Vagina (tissue), 2 donors: Measurements from ENCODE around the gene TMEM219. TPM values are rescaled to one million over a fixed set of nuclear protein-coding genes. Genes with fewer than 3 reads are reported as not detected.

Source experiments
- DNase-seq, 2 donors: peaks; one replicate each; pipeline ENCODE4 v3.0.0-alpha.2; 2017; ENCODE audit errors: extremely low spot score in 2 of 2
- H3K27ac ChIP-seq: fragments of 200-600 bp; sonication (generic); one replicate; pipeline ENCODE4 v1.5.1; 2019
- H3K27me3 ChIP-seq: fragments of 200-600 bp; sonication (generic); one replicate; pipeline ENCODE4 v1.5.1; 2019
- H3K36me3 ChIP-seq, 2 donors: fragments of 200-600 bp; sonication (generic); one replicate each; pipeline ENCODE4 v1.5.1; 2017 to 2019
- H3K4me1 ChIP-seq: fragments of 200-600 bp; sonication (generic); one replicate; pipeline ENCODE4 v1.5.1; 2019
- H3K4me3 ChIP-seq, 2 donors: fragments of 200-600 bp; sonication (generic); 1 replicate in 1 of 2; 2 replicates in 1 of 2; pipeline ENCODE4 v1.5.1; 2016 to 2019
- H3K9me3 ChIP-seq: fragments of 200-600 bp; sonication (generic); one replicate; pipeline ENCODE4 v1.5.1; 2019
- POLR2A ChIP-seq, 2 donors: fragments of 450-650 bp; IDR thresholded peaks; one replicate each; pipeline ENCODE4 v1.6.1; 2017; ENCODE audit warnings: antibody characterized with exemption in 2 of 2, mild to moderate bottlenecking in 2 of 2, moderate library complexity in 2 of 2
- POLR2AphosphoS5 ChIP-seq, 2 donors: sonication (generic); formaldehyde crosslinking; IDR thresholded peaks; one replicate each; pipeline ENCODE4 v1.9.0; 2017; ENCODE audit warnings: antibody characterized with exemption in 2 of 2, mild to moderate bottlenecking in 2 of 2, low read depth in 1 of 2; ENCODE audit not compliant: insufficient read depth in 1 of 2
- intact Hi-C: fragments of 100-400 bp; cut with DNase I; formaldehyde crosslinking; loops from one replicate; pipeline ENCODE4 v1.15.1; 2023
- total RNA-seq: library from RNA; depleted of rRNA; stranded (reverse); fragments of >200 nt; gene quantifications from one replicate; pipeline ENCODE4 v1.2.3, GENCODE V29; 2016
- TF ChIP-seq, protein P1 (sequence below), 3 experiments: fragments of 450-650 bp in 2 of 3; fragments of 200-600 bp in 1 of 3; sonication (generic) in 1 of 3; IDR thresholded peaks; one replicate each; pipeline ENCODE4 v1.5.1; 2017 to 2019; ENCODE audit warnings: antibody characterized with exemption in 3 of 3, mild to moderate bottlenecking in 2 of 3, moderate library complexity in 2 of 3

Gene TMEM219
- total RNA-seq, 1 donor from 2014 or later: 85.7 TPM

DNA sequence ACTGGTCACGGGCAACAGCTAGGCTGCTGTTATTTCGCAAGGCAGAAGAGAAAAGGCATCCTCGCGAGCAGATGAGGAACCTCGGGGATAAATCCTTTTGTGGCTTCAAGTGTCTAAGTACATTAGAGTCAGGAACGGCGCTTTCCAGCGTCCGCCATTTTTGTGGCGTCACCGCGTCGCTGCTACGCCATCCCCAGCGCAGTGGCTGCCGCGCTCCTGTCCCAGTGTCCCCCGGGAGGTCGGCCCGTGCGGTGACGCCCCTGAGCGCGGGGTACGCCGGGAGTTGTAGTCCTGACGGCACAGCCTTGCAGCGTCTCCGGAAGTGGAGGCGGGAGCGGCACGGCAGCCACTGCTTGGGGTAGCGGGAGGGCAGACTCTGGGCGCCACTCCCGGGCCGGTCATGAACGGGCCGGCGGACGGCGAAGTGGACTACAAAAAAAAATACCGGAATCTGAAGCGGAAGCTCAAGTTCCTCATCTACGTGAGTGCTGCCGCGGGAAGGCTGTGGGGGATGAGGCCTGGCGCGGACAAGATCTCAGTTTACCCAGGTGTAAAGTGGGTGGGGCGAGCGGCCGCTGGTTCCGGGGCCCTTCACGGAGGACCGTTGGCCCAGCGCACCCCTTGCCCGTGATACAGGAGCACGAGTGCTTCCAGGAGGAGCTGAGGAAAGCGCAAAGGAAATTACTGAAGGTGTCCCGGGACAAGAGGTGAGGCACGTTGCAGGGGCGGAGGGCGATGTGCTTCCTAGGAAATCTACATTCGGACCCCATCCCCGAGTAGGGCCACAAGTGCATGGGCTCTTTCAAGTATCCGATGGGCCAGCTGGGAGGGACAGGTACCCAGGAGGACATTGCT lies 34.3 kb downstream of the TMEM219 start, which contains the start of gene INO80E:
INO80E (plus strand) TSS at position 331 of the 855 bp plus-strand sequence; CDS start at position 401, 70 bp downstream.
- Histone ChIP-seq H3K4me1 (peaks cover 24% of the 10 kb centered on the region), H3K36me3 (peaks cover 0 to 29% of the 10 kb centered on the region in 2 donors), H3K4me3 (peak within 1 kb of the TSS; percentile 79 to 91), H3K9me3 (no peaks in the 10 kb centered on the region), H3K27me3 (no peaks in the 10 kb centered on the region), H3K27ac (peak within 1 kb of the TSS; percentile 89)
- no peak for TF ChIP-seq POLR2A (IDR thresholded peaks at IDR 0.05)
- TF ChIP-seq POLR2AphosphoS5 (IDR thresholded peaks at IDR 0.05; ENCODE audit: insufficient read depth in 1 of 2, low read depth in 1 of 2): peak; percentile 86 to 94
- TF ChIP-seq, protein P1, sequence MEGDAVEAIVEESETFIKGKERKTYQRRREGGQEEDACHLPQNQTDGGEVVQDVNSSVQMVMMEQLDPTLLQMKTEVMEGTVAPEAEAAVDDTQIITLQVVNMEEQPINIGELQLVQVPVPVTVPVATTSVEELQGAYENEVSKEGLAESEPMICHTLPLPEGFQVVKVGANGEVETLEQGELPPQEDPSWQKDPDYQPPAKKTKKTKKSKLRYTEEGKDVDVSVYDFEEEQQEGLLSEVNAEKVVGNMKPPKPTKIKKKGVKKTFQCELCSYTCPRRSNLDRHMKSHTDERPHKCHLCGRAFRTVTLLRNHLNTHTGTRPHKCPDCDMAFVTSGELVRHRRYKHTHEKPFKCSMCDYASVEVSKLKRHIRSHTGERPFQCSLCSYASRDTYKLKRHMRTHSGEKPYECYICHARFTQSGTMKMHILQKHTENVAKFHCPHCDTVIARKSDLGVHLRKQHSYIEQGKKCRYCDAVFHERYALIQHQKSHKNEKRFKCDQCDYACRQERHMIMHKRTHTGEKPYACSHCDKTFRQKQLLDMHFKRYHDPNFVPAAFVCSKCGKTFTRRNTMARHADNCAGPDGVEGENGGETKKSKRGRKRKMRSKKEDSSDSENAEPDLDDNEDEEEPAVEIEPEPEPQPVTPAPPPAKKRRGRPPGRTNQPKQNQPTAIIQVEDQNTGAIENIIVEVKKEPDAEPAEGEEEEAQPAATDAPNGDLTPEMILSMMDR (IDR thresholded peaks at IDR 0.05): no peak
- peak in 1 of 2 donors; percentile 96 for DNase-seq
- intact Hi-C loops: loop anchor here (2.0 to 5.0 kb wide), 2 partner anchors 21 to 184 kb away; partner anchors contain the start of gene PRRT2

DNA sequence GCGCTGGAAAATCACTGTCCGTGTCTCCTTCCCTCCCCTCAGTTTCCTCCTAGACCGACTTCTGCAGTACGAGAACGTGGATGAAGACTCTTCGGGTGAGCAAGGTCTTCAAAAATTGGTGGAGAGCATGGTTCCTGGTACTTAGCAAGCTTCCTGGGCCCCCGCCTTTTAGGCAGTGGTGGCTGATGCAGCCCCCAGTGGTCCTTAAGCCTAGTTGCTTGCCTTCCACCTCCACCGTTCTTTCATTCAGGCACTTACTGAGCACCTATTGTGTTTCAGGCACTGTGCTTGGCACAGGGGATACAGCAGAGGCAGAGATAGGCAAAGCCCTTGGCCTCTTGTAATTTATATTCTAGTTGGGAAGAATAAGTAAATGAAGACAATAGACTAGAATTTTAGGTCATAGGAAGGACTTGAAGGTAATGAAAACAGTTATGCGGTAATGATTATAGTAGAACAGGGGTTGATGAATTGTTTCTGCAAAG lies 34.9 kb downstream of the TMEM219 start:
- Histone ChIP-seq H3K4me1 (peaks cover 24% of the 10 kb centered on the region), H3K9me3 (no peaks in the 10 kb centered on the region), H3K4me3 (peak overlapping the region; percentile 79 to 91), H3K27me3 (no peaks in the 10 kb centered on the region), H3K27ac (peak overlapping the region; percentile 89), H3K36me3 (peaks cover 0 to 29% of the 10 kb centered on the region in 2 donors)
- no peak for DNase-seq
- TF ChIP-seq, protein P1 (IDR thresholded peaks at IDR 0.05): no peak
- TF ChIP-seq POLR2A (IDR thresholded peaks at IDR 0.05) (no peak), POLR2AphosphoS5 (IDR thresholded peaks at IDR 0.05; ENCODE audit: insufficient read depth in 1 of 2, low read depth in 1 of 2) (no peak)
- intact Hi-C loops: loop anchor here (5.0 kb wide), 1 partner anchor 185 kb away; the partner anchor contains the start of gene PRRT2

DNA sequence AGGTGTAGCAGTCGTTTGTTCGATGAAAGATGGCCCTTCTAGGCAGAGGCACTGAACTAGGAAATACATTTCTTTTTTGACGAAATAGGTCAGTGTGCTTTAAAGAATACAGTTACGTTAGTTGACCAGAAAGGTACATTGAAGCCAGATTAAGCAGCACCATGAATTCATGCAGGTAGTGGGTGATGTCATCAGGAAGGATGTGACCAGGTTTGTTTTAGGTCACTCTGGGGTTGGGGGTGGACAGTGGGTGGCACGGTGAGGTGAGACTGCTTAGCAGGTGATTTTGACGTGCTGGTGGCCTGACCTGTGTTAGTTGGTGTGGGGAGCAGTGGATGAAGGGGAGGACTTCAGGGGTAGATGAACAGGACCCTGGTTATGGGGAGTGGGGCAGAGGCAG lies 37.7 kb downstream of the TMEM219 start:
- Histone ChIP-seq H3K27me3 (no peaks in the 10 kb centered on the region), H3K9me3 (no peaks in the 10 kb centered on the region), H3K4me1 (peaks cover 14% of the 10 kb centered on the region), H3K4me3 (no peak overlapping the region), H3K27ac (no peak overlapping the region), H3K36me3 (peaks cover 0 to 21% of the 10 kb centered on the region in 2 donors)
- intact Hi-C loops: loop anchor here (5.0 to 10.0 kb wide), 2 partner anchors 75 to 187 kb away; partner anchors contain the start of genes KCTD13 and PRRT2
- TF ChIP-seq POLR2AphosphoS5 (IDR thresholded peaks at IDR 0.05; ENCODE audit: insufficient read depth in 1 of 2, low read depth in 1 of 2) (no peak), POLR2A (IDR thresholded peaks at IDR 0.05) (no peak)
- TF ChIP-seq, protein P1 (IDR thresholded peaks at IDR 0.05): no peak
- DNase-seq: no peak

DNA sequence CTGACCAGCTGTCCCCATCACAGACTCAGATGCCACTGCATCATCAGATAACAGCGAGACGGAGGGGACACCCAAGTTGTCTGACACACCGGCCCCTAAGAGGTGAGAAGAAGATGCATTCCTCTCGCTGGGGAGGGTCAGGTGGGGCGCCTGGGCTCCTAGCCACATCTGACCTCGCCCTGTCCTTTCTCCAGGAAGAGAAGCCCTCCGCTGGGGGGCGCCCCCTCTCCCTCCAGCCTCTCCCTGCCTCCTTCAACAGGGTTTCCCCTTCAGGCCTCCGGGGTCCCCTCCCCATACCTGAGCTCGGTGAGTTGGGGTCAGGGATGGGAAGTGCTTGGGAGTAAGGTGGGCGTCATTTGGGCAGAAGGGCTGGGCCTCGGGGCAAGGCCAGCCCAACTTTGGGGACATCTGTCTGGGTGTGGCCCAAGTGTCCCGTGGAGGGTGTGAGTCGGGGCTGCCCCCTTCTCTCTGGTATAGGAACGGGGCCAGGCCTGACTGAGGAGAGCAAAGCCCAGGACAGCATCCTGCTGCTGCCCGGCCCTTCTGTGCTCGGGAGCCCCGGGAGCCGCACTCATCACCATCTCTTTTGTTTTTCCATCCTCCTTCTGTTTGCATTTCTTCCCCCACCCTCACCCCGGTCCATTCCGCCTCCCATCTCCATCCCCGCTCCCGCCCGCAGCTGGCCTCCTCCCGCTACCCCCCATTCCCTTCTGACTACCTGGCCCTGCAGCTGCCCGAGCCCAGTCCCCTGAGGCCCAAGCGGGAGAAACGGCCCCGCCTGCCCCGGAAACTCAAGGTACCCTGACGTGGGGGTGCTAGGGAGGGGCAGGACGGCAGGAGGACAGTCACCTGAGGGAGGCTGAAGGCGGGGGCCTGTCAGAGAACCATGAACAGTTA lies 39.1 kb downstream of the TMEM219 start:
- Histone ChIP-seq H3K36me3 (peaks cover 0 to 21% of the 10 kb centered on the region in 2 donors), H3K27me3 (no peaks in the 10 kb centered on the region), H3K4me3 (no peak overlapping the region), H3K4me1 (peaks cover 9% of the 10 kb centered on the region), H3K9me3 (no peaks in the 10 kb centered on the region), H3K27ac (no peak overlapping the region)
- DNase-seq: no peak
- intact Hi-C loops: loop anchor here (10.0 kb wide), 1 partner anchor 76 kb away; the partner anchor contains the start of gene KCTD13
- TF ChIP-seq POLR2AphosphoS5 (IDR thresholded peaks at IDR 0.05; ENCODE audit: insufficient read depth in 1 of 2, low read depth in 1 of 2): no peak
- no peak for TF ChIP-seq POLR2A (IDR thresholded peaks at IDR 0.05)
- TF ChIP-seq, protein P1 (IDR thresholded peaks at IDR 0.05): no peak
